Ascending aorta (tissue), 2 donors: Measurements from ENCODE around the gene MIER2. TPM values are rescaled to one million over a fixed set of nuclear protein-coding genes. Genes with fewer than 3 reads are reported as not detected.

Experiments used
- DNase-seq, 2 donors: peaks; one replicate each; pipeline ENCODE4 v3.0.0-alpha.2; 2019; ENCODE audit warnings: low spot score in 2 of 2
- H3K27ac ChIP-seq, 2 donors: fragments of 200-600 bp; sonication (generic); one replicate each; pipeline ENCODE4 v1.5.1; 2016 to 2017; ENCODE audit warnings: mild to moderate bottlenecking in 1 of 2
- H3K27me3 ChIP-seq: fragments of 200-600 bp; sonication (generic); one replicate; pipeline ENCODE4 v1.5.1; 2017
- H3K36me3 ChIP-seq, 2 donors: fragments of 200-600 bp; sonication (generic); one replicate each; pipeline ENCODE4 v1.5.1; 2016
- H3K4me1 ChIP-seq, 2 donors: fragments of 200-600 bp; sonication (generic); one replicate each; pipeline ENCODE4 v1.5.1; 2016 to 2017; ENCODE audit warnings: mild to moderate bottlenecking in 1 of 2
- H3K4me3 ChIP-seq, 2 donors: fragments of 200-600 bp; sonication (generic); one replicate each; pipeline ENCODE4 v1.5.1; 2016 to 2017; ENCODE audit warnings: mild to moderate bottlenecking in 1 of 2
- H3K9me3 ChIP-seq, 2 donors: fragments of 200-600 bp; sonication (generic); one replicate each; pipeline ENCODE4 v1.5.1; 2016
- CTCF ChIP-seq, 3 experiments: fragments of 200-600 bp in 2 of 3; fragments of 450-650 bp in 1 of 3; sonication (generic) in 2 of 3; IDR thresholded peaks; one replicate each; pipeline ENCODE4 v1.5.1; 2016 to 2019; ENCODE audit warnings: antibody characterized with exemption in 3 of 3, mild to moderate bottlenecking in 1 of 3, moderate library complexity in 1 of 3
- intact Hi-C: fragments of 100-400 bp; cut with DNase I; formaldehyde crosslinking; loops from one replicate; pipeline ENCODE4 v1.15.1; 2023
- total RNA-seq: library from RNA; depleted of rRNA; stranded (reverse); fragments of >200 nt; gene quantifications from one replicate; pipeline ENCODE4 v1.1.0, GENCODE V29; 2016

MIER2 gene
- total RNA-seq, 1 donor from 2014 or later = 128 TPM

- H3K9me3 ChIP-seq = no peaks in the 10 kb centered on the region
- H3K36me3 ChIP-seq = no peaks in the 10 kb centered on the region
- H3K4me3 ChIP-seq = no peak overlapping the region
- peak in 1 of 2 donors; percentile 48 for DNase-seq
- no peaks in the 10 kb centered on the region for H3K4me1 ChIP-seq
- no peak for TF ChIP-seq CTCF (IDR thresholded peaks at IDR 0.05)
- intact Hi-C loops = no loop called here
- no peak overlapping the region for H3K27ac ChIP-seq
- no peaks in the 10 kb centered on the region for H3K27me3 ChIP-seq
Measured at GRCh38 chr19:374183-374885, 29.7 kb upstream of the MIER2 start.

- Histone ChIP-seq H3K36me3 (no peaks in the 10 kb centered on the region), H3K9me3 (no peaks in the 10 kb centered on the region), H3K4me3 (no peak overlapping the region), H3K4me1 (no peaks in the 10 kb centered on the region), H3K27ac (no peak overlapping the region), H3K27me3 (no peaks in the 10 kb centered on the region)
- peak in 1 of 2 donors; percentile 60 for DNase-seq
- TF ChIP-seq CTCF (IDR thresholded peaks at IDR 0.05) = no peak
- intact Hi-C loops = no loop called here
Measured at GRCh38 chr19:373391-374182, 29.0 kb upstream of the MIER2 start.

GRCh38 chr19:372306-372890, 27.8 kb upstream of the MIER2 start:
- TF ChIP-seq CTCF (IDR thresholded peaks at IDR 0.05) = no peak
- no peaks in the 10 kb centered on the region for H3K4me1 ChIP-seq
- no peaks in the 10 kb centered on the region for H3K27me3 ChIP-seq
- H3K9me3 ChIP-seq = no peaks in the 10 kb centered on the region
- intact Hi-C loops = no loop called here
- H3K36me3 ChIP-seq = no peaks in the 10 kb centered on the region
- no peak overlapping the region for H3K4me3 ChIP-seq
- H3K27ac ChIP-seq = no peak overlapping the region
- peak in 1 of 2 donors; percentile 54 for DNase-seq

- no peak for TF ChIP-seq CTCF (IDR thresholded peaks at IDR 0.05)
- intact Hi-C loops = no loop called here
- DNase-seq = peak in 1 of 2 donors; percentile 46
Measured at GRCh38 chr19:371501-372168, 27.0 kb upstream of the MIER2 start.

GRCh38 chr19:370641-371330, 26.2 kb upstream of the MIER2 start:
- no peak for TF ChIP-seq CTCF (IDR thresholded peaks at IDR 0.05)
- Histone ChIP-seq H3K9me3 (no peaks in the 10 kb centered on the region), H3K4me3 (no peak overlapping the region), H3K27ac (no peak overlapping the region), H3K36me3 (no peaks in the 10 kb centered on the region), H3K4me1 (no peaks in the 10 kb centered on the region), H3K27me3 (no peaks in the 10 kb centered on the region)
- intact Hi-C loops = no loop called here
- peak in 1 of 2 donors; percentile 31 for DNase-seq

More at GRCh38 chr19:371501-372168, 27.0 kb upstream of the MIER2 start:
- no peaks in the 10 kb centered on the region for H3K4me1 ChIP-seq
- no peaks in the 10 kb centered on the region for H3K27me3 ChIP-seq
- H3K4me3 ChIP-seq = no peak overlapping the region
- H3K36me3 ChIP-seq = no peaks in the 10 kb centered on the region
- H3K9me3 ChIP-seq = no peaks in the 10 kb centered on the region
- no peak overlapping the region for H3K27ac ChIP-seq
